ENCODE data around the gene LRSAM1.
A peak's percentile ranks its signal among the peaks of the same experiment; 100 is the strongest.

The LRSAM1 gene

GRCh38 chr9:127497656-127498290 is 46.5 kb downstream of the LRSAM1 start:
- DNase-seq = no peak

GRCh38 chr9:127498298-127498697 is 47.0 kb downstream of the LRSAM1 start:
- DNase-seq (no peak), ATAC-seq (no peak)

More at GRCh38 chr9:127497656-127498290, 46.5 kb downstream of the LRSAM1 start:
- no peak for ATAC-seq

DNA sequence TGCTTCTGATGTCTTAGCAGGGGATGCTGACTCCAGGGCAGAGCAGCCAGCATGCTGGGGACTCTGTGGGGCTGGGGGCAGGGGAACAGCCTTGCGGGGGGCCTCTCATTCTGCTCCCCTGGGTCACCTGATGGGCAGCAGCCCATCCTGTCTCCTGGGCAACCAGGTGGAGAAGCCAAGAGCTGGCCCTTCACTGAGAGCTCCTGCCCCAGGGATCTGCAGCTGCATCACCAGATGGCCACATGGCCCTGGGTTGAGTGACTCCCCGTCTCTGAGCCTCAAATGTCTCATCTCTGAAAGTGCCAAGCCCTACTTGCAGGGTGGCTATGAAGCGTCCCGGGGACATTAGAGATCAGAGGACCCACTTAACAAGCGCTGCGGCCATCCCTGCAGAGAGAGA is 49.1 kb downstream of the LRSAM1 start:
- ATAC-seq = no peak
- DNase-seq = no peak

- DNase-seq = no peak
- ATAC-seq = no peak
Observed at GRCh38 chr9:127500862-127501261, 49.6 kb downstream of the LRSAM1 start.

GRCh38 chr9:127501821-127502343 is 50.6 kb downstream of the LRSAM1 start:
- ATAC-seq = no peak
- no peak for DNase-seq

DNA sequence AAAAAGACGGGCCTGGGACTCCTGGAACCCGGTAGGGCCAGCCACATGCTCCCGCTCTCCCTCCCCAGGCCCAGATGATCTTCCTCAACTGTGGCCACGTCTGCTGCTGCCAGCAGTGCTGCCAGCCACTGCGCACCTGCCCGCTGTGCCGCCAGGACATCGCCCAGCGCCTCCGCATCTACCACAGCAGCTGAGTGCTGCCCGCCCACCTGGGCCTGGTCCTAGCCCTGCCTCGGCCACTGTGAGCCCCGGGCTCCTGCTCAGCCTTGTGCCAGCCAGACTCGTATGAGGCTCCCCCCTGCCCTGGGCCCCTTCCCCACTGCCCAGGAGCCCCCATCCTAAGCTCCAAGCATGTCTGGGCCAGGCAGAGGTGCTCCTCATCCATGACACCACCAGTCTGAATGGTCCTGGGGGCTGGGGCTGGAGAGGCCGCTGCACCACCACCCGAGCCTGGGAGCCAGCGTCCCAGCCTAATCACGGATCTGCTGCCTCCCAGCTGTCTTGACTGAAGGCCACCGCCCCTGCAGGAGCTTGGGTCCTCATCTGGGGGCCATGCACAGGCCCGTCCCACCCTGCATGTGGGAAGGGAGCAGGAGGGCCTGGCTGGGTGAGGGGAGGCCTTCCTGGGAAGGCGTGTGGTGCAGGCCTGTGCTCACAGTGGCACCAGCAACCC is 51.5 kb downstream of the LRSAM1 start:
- ATAC-seq = no peak
- DNase-seq = no peak

DNA sequence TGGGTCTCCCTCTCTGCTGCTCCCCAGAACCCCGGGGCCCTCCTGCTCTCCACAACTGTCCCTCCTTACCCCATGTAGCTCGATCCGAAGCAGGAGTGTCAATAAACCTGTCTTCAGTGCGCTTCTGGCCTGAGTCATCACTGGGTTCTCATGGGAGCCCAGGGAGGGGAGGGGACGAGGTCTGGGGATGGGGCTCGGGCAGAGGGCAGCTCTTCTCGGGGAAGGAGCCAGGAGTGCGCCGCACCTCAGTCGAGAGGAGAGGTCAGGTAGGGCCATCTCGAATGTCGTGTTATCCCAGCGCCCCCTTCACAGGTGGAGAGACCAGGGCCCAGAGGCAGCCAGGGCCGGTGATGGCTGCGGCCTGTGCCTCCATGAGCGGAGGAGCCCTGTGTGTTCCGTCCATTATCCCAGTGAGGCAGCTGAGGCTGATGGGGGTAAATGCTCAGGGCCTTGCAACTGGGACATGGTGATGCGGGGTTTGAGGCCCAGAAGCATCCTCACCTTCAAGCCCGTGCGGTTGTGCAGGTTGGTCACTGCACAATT is 52.1 kb downstream of the LRSAM1 start:
- DNase-seq = no peak
- ATAC-seq = no peak

DNA sequence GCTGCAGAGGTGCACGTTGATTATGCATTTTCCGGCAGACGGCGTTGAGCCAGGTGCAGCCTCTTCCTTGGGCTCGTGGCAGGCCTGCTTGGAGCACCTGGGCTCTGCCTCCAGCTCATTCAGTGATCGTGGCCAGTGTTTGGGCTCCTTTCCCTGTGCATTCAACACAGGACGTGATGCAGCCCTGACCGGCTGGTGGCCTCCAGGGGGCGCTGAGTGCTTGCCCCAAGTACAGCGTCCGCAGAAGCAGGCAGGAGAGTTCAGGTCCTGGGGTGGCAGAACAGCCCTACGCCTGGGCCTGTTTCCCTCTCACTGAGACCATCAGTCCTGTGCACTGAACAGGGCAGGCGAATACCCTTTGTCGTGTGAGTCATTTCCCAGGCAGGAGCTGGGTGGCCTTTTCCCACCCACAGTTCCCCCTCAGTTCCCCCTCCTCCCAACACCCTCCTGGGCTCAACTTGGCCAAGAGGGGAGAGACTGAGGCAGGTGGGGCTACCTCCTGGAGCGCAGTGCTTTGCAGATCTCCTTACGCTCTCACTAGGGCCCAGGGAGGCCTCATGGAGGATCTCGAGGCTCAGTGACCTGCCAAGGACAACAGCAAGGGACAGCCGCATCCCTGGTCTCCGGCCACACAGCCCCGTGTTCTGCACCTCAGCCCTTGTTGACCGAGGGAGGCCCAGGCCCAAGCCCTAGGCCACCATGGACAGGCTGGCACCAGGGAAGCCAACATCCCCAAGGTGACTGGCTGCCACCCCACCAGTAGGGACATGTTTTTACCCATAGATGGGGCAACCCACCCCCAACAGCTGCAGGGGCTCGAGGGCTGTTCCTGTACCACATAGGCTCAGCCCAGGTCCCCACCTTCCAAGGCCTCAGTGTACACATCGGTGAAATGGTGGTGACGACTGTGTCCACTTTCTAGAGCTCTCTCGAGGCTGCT is 52.9 kb downstream of the LRSAM1 start:
- ATAC-seq (peak; percentile 81), DNase-seq (peak; percentile 86)

GRCh38 chr9:127504887-127505251 is 53.6 kb downstream of the LRSAM1 start:
- DNase-seq (no peak), ATAC-seq (no peak)

GRCh38 chr9:127505396-127506116 is 54.2 kb downstream of the LRSAM1 start:
- DNase-seq (peak; percentile 49), ATAC-seq (no peak)

GRCh38 chr9:127506117-127506813 is 55.0 kb downstream of the LRSAM1 start:
- DNase-seq = no peak
- ATAC-seq = no peak

GRCh38 chr9:127506814-127507750 is 55.8 kb downstream of the LRSAM1 start:
- ATAC-seq (no peak), DNase-seq (no peak)

DNA sequence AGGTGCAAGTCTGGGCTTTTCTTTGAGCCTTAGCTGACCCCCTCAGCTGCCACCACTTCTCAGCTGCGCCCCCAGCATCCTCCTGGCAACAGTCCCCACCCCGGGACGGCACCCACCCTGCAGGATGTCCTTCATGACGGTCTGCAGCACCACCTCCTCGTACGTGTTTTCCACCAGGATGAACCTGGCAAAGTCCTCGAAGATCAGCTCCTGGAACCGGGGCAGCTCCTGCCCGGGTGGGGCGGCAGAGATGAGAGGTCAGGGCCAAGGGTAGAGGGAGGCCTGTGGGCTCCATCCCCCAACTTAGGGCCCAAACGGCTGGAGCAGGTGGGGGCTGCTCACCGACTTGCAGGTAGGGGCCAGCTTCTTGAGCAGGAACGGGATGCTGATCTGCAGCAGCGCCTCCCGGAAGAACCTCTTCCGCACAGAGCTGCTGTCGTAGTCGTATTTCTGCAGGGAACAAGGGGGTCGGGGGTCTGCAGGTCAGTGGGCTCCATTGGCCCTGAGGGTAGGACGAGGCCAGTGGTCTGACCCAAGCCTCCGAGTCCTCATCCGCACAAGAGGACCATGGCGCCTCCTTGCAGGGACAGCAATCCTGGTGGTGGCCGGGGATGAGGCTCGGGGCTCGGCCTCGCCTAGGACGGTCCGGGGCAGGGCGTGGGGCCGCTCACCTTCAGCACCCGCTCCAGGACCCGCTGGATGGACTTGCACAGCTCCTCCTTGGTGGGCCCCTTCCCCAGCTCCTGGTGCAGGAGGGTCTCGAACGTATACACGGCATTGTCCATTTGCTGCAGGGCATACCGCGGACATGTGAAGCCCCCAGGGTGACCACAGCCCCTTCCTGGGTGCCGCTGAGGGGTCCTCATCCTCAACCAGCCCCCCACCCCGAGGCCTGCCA is 56.7 kb downstream of the LRSAM1 start:
- DNase-seq (no peak), ATAC-seq (no peak)

GRCh38 chr9:127508901-127509260 is 57.6 kb downstream of the LRSAM1 start:
- ATAC-seq (no peak), DNase-seq (no peak)

GRCh38 chr9:127509261-127509954 is 58.1 kb downstream of the LRSAM1 start:
- no peak for DNase-seq
- ATAC-seq = no peak

GRCh38 chr9:127509955-127510299 is 58.6 kb downstream of the LRSAM1 start:
- ATAC-seq (no peak), DNase-seq (no peak)

DNA sequence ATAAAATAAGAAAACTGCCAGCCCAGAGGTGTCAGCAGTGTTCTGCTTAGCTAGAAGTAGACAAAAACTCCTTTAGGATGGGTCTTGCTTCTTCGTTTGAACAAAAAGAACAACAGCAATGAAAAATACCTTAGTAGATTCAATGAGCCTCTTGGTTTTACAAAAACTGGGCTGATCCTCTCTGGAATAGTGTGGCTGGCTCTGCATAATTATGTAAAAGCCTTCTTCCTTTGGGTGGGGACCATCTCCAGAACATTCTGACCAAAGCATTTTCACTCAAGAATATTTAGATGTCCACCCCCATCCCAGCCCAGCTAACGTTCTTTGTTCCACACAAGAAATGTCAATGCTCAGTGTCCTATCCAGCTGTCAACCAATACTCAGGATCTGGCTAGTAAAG is 63.2 kb downstream of the LRSAM1 start:
- no peak for ATAC-seq
- DNase-seq = no peak

GRCh38 chr9:127516835-127517607 is 65.7 kb downstream of the LRSAM1 start:
- DNase-seq (no peak), ATAC-seq (no peak)

All from stimulated activated naive CD8-positive, alpha-beta T cell treated with anti-CD3 and anti-CD28 coated beads, Interleukin-15, Interleukin-2, amounts not matched to agents 100 U/mL and 50 U/mL, for 24 hours (primary cell).